HG03025 (cell line): ENCODE results near the gene DIP2B.

Experiments
- ATAC-seq: cut with Tn5 transposase; IDR thresholded peaks from one replicate; pipeline ENCODE4 v1.9.1; 2021; ENCODE audit warnings: mild to moderate bottlenecking, moderate library complexity; ENCODE audit not compliant: unreplicated experiment, low FRiP score

Gene DIP2B

DNA sequence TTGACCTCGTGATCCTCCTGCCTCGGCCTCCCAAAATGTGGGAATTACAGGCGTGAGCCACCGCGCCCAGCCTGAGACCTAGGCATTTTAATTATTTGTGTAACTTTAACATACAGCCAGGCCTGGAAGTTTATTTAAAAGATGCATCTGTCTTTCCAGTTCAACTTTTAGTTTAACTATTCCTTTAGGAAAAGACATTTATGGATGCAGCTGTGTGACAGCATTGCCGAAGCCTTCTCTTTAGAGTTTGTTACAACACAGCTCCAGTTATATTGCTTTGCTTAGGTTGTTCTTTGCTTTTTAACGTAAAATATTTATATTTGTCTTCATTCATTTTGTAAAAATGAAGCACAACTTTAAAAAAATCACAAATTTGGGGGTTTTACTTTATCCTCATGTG is 67.0 kb downstream of the DIP2B start:
- ATAC-seq = no peak

DNA sequence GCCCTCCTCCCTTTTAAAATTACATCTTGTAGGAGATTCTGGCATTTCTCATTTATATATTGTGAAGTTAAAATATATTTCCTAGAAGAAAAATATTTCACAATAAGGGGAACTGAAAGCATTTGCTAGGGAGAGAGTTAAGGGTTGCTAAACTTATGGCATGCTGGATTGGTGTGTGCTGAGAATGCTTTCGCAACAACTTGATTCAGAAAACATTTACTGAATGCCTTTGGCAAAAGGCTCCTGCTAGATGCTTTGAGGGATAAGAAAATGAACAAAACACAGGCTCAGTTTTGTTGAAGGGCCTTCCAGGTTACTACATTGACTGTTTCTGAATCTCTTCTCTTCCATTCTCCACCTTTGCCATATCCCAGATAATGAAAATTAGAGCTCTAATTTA is 67.5 kb downstream of the DIP2B start:
- no peak for ATAC-seq

DNA sequence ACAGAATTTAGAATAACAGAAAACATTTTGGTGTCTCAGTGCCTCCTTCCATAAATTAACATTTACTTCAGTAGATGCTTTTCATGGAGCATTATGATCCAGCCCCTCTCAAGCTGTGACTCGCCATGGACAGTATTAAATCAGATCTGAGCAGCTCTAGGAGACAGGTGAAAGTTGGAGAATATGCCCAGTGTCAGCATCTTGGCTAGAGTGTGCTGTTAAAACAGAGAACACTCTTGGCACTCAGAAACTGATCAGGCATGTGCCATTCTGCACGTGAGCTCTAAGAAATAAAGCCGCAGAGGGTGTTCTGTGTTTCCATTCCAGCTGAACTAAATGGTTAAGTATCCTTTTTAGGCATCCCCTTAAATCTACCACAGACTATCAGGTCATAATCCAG is 68.0 kb downstream of the DIP2B start:
- no peak for ATAC-seq

DNA sequence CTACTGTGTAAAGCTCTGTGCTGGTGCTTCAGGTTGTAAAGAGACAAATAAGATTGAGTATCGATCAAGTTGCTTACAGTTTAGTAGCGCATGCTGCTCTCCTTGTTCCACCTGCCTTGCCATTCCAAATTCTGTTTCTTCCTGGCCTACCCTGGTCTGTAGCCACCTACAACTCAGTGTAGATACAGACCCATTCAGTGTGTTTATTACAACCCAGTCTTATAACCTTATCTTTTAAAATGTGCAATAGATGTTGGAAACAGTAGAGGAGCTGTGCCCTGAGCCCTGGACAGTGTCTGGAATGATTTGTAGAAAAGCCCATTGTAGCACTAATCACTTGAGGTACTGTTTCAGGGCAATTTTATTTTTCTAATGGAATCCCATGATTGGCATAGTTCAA is 68.5 kb downstream of the DIP2B start:
- no peak for ATAC-seq

DNA sequence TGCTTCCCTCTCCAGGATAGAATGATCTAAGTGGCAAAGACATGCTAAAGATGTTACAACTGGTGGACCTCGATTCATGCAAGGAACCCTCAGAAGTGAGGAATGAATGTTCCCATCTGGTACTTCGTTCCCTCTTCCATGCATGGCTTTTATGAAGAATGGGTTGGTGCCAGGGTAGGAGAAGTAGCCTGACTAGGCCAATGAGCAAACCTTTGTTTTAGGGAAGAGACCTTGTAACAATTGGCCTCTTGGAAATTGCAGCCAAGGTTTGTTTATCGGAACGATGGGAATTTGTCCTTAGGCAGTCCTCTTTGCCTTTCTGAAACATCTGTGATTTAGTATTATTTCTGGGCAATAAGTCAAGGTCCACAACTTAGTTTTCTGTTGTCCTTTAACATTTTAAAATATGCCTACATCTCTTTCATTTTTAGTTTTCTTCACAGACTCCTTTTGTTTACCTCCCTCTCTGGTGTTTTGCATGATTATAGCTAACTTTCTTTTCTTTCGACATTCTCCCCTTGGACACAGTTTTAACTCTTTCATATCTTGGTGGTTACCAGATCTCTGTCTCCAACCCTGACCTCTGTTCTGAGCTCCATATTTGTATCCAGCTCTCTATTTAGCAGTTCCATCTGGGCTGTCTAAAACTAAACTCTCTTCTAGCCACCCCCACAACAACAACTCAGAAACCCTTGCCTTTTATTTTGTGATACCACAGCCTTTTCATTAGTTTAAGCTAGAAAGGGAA is 70.0 kb downstream of the DIP2B start:
- no peak for ATAC-seq

DNA sequence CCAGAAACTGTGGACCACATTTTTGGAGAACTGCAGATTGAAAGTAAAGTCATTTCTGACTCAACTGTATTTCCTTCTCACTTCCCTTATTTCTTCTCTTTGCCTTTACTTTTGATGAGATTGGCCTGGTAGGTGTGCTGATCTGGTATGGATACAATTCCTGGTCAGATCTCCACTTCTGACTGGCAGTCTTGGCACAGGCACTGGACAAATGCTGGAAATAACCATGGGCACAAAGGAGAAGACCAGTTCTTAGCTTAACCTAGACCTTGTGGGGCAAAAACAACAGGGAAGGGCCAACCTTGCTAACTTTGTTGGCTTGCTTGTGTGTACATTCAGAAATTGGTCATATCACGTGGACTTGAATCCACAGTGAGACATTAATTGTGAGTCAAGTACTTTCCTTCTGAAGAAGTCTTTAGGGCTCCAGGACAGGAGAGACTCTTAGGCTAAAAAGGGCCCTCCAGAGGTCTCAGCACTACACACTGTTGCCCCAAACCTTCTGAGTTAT is 75.0 kb downstream of the DIP2B start:
- no peak for ATAC-seq

DNA sequence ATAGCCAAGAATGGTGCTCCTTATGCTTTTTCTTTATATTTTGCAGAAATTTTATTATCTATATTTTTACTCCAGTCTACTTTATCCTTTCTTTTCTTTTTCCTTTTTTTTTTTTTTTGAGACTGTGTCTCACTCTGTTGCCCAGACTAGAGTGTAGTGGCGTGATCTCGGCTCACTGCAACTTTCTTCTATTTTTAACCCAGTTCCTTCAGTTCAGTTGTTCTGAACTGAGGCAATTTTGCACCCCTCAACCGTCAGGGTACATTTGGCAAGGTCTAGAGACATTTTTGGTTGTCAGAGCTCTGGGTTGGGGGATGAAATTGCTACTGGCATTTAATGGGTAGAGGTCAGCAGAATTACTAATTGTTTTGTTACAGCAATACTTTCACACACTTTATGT is 75.7 kb downstream of the DIP2B start:
- no peak for ATAC-seq

DNA sequence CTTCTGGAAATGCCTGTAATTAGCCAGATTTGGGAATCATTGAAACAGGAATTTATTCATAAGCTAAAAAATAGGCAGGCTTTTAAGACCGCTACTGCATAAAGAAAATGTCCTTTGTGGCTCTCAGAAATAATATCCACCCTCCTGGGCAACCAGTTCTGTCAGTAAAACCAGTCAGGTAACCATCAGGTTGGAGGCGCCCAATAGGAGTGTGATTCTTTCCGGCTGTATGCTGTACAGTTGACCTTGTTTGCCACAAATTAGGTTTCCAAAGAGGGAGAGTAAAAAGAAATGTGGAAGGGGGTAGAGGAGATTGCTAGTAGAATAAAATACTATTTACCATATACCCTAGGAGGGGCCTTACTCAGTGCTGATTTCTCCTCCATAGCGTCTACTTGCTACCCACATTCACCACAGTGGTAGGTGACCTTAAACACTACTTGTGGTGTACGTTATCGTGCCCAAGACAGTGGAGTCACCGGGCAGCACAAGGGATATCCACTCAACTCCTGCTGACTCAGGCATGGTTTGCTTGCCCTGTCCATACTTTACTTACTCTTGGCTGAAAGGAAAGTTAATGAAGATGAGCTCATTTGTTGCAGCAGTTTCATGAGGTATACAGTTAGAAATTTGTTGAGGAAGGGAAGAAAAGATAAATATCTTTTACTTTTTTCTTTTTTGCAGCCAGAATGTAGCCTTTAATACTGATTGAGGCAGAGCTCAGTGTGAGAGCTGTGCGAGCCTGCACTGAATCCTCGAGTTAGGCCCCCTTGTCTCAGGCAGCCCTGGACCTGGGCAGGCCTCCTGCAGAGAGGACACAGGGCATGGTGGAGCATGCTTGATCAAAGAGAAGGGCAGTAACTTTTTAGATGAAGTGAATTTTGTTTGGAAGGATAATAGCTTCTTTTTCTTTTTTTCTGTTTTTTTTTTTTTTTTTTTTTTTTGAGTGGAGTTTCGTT is 76.7 kb downstream of the DIP2B start:
- ATAC-seq = no peak

DNA sequence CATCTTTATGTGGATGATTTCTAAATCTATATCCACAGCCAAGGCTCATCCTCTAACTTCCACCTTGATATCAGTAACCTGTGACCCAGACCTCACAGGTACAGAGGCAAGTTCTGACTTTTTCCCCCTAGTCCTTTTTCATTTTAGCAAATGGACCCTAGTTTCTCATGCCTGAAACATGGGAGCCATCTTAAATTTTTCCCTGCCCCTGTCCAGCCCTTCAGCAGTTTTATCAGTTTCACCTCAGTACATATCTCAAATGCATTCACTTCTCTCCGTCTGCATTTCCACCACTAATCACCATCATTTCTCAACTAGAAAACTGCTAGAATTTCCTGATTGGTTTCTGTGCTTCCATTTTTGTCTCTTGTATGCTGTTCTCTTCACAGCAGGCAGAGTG is 79.3 kb downstream of the DIP2B start:
- ATAC-seq = no peak

DNA sequence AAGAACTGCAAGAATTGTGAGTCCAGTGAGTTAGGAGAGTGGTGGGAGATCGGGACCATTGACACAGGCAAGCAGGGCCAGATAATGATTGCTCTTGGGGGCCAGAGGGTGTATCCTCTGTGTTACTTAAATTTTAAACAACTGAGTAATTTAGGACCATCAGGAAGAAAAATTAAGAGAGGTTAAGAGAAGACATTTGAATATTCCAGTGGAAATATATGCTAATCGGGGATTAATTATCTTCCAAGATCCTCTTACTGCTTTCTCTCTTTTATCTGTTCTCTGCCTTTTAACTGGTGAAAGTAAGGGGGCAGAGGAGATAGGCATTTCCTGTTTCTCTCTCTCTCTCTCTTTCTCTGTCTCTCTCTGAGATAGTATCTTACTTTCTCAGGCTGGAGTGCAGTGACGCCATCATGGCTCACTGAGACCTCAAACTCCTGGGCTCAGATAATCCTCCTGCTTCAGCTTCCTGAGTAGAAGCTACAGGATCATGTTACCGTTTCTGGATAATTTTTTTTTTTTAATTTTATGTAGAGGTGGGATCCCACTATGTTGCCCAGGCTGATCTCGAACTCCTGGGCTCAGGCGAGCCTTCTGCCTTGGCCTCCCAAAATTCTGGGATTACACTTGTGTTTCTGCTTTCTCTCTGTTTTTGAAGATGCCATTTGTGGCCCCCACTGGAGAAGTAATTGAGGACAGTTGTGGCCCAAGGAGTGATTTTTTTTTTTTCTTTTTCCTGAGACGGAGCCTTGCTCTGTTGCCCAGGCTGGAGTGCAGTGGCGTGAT is 85.1 kb downstream of the DIP2B start:
- no peak for ATAC-seq

DNA sequence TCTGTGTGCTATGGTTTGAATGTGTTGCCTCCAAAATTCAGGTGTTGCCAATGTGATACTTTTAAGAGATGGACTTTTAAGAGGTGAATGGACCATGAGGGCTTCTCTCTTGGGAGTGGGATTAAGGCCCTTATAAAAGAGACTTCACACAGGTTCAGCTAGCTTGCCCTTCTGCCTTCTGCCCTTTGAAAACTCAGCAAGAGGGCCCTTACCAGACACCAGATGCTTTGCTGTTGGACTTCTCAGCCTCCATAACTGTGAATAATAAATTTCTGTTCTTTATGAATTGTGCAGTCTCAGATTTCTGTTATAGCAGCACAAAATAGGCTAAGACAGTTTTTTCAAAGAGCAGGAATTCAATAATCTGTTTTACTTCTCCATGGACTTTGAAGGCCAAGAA is 86.1 kb downstream of the DIP2B start:
- no peak for ATAC-seq

DNA sequence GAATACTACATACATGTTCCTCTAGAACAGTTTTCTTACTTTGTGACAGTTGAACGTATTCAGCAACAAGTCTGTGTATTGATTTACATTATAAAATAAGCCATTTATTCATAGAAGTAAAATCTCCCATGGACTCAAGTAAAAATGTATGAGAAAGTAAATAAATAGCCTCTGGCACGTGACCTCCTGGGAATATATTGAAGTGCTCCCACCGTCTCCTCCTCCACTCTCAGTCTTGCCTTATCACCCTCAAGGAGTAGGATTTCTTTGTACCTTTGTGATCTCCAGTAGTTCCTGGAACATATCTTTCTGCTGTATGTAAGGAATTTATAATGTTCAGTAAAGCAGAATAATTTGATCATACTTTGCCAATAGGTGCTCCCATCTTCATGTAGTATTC is 90.9 kb downstream of the DIP2B start:
- no peak for ATAC-seq

DNA sequence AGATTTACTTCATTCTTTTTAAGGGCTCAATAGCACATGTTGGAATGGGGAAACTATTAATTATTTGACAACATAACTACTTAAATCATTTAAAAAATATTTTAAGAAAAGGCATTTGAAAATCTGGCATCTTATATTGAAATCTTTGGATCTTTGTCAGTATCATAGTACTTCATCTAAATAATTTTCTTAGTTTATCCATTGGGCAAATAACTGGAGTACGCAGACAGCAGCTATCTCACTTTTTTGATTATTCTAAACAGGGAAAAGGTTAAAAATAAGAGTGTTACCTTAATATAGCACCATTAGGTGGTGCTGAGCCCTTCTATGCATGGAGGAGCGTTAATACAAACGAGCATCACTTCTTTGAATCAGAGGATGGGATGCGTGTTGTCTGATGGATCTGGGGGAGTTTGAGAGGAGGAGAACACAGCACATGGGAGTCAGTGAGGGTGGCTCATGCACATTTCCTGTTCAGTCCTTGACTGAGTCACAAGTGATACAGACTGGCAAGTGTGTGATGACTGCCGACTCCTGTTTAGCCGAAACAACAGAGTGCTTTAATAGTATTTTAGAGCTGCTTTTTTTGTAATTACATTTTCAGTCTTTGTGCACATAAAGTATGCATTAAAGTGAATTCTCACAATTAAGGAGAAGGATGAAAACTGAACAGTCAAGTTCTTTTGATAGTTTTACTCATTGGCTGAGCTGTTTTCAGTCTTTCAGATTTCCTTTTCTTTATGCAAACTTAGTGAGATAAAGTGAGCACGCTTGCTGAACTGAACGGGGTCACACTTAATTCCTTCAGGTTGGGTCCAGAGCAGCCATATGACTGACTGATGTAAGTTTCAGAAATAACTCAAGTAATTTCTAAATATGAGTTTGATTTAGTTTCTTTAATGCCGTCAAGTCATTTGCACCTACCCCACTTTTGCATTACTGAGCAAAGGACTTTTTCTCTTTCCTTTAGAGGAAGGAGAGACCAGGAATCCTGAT is 92.7 kb downstream of the DIP2B start:
- ATAC-seq = peak; percentile 82

DNA sequence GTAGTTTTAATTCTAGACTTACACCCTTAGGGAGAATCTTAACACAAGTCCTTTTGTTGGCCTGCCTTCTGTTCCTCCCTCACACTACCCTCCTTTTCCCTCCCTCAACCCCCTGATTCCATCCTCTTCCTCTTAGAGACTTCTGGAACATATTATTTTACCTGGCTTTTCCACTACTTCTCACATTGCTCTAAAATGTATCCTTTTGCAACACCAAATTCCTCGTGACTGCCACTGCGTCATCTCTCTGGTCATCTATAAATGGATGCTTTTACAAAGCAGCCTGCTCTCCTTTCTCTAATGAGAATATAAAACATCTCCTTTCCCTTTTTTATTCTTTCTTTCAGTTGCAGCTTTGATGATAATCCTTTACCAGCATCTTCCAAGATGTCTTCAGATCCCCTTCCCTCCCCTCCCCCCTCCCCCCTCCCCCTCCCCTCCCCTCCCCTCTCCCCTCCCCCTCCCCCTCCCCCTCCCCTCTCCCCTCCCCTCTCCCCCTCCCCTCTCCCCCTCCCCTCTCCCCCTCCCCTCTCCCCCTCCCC is 93.6 kb downstream of the DIP2B start:
- no peak for ATAC-seq

DNA sequence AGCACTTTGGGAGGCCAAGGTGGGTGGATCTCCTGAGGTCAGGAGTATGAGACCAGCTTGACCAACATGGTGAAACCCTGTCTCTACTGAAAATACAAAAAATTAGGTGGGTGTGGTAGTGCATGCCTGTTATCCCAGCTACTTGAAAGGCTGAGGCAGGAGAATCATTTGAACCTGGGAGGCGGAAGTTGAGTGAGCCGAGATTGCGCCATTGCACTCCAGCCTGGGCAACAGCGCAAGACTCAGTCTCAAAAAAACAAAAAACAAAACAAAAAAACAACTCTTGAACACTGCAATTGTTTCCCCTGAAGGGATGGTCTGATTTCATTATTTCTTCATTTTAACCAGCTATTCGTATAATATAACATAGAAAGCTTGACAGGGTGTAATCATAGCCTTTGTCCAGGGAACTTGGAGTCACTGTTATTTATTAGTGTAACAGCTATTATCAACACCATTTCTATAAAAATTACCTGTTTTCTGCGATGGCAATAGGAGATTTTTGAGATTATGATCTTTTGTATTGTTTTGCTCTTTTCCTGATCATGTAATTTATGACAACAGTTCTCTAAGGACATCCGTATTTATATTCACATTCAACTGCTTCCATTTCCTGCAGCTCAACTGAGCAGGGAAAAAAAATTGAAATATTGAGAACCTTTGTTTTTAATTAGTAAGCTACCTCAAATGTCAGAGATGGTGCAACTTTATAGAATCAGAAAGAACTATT is 94.7 kb downstream of the DIP2B start:
- ATAC-seq = no peak

DNA sequence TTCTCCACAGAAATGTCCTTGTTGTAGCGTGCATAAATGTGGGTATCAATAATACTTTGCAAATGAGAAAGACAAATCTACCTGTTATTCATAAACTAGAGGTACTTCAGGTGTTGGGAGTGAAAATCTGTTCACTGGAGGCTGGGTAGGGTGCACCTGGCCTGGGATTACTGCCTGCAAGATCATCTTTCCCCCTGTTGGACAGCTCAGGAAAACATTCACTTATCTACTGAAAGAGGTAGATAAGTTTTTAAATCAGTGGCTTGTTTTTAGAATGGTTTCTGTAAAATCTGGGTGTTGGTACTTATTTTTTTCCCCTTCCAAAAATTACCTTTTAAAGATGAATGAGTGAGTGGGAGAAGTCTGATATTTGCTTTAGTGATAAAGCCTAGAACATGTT is 95.6 kb downstream of the DIP2B start:
- ATAC-seq = no peak

DNA sequence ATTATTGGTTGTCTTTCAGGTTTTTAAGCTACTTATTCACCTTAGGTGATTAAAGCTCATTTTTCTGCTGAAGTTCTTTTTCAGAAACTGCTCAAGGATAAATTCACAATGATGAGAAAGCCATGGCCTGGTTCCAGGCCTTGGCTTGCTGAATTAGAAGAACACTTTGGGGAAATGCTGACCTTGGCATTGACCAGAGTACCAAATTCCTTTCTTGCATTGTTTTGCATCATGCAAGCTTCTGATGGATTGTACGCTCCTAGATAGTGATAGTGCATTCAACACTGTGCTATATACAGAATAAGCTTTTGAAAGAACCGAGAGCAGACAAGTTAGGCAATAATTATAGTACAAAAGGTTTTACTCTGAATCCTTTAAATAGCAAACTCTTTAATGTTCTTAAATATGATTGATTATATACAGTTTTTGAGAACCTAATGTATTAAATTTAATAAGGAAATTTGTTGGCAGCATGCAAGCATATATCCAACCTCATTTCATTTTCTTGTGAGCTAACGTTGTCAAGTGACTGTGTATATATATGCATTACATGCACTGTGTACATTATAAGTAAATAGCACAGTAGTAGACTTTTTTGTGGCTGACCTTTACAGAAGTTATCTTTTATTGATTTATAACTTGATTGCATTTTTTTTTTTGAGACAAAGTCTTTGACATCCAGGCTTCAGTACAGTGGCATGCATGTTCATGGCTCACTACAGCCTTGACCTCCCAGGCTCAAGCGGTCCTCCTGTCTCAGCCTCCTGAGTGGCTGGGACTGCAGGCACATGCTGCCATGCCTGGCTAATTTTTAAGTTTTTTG is 99.2 kb downstream of the DIP2B start:
- ATAC-seq = no peak

DNA sequence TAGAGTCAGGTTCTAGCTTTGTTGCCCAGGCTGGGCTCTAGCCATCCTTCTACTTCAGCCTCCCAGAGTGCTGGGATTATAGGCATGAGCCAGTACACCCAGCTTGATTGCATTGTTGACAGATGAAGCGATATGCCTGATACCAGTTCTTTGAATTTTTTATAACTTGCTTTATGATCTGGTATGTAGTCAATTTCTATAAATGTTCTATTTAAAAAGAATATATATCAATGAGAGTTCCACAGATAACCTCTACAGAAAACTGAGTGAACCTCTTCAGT is 99.8 kb downstream of the DIP2B start:
- ATAC-seq = no peak
